HCT116 (cell line): ENCODE results near the gene SLC7A11. TPM values are rescaled to one million over a fixed set of nuclear protein-coding genes. Genes with fewer than 3 reads are reported as not detected.

Experiments
- ATAC-seq: fragments of 200-7000 bp; cut with Tn5 transposase; 2 replicates; pipeline ENCODE4 v1.9.1; 2020; ENCODE audit warnings: mild to moderate bottlenecking, moderate library complexity
- BruUV-seq: library from RNA; stranded (reverse); fragments of 400-500 nt; replicated peaks from 2 replicates; lab custom pipeline; 2021; lab: Mats Ljungman, UMichigan
- CTCF ChIA-PET: fragments of 300-600 bp; sonication (Branson Sonifier 250); formaldehyde crosslinking; loops from one replicate; lab custom pipeline; 2021; ENCODE audit warnings: antibody characterized with exemption; lab: Charles Lee
- POLR2A ChIA-PET: fragments of 300-600, 350-600 bp; sonication (Branson Sonifier 250); formaldehyde crosslinking; loops from one replicate; lab custom pipeline; 2021; ENCODE audit warnings: antibody characterized with exemption; lab: Charles Lee
- RAD21 ChIA-PET, 2 experiments: fragments of 300-600 bp; sonication (Branson Sonifier 250); formaldehyde crosslinking; loops; one replicate each; lab custom pipeline; 2023; ENCODE audit warnings: low total read pairs in 2 of 2; ENCODE audit not compliant: uncharacterized antibody in 2 of 2, unreplicated experiment in 2 of 2, low non-redundant PET in 1 of 2; lab: Charles Lee
- DNase-seq: peaks from one replicate; pipeline ENCODE4 v3.0.0-alpha.2; 2010; ENCODE audit warnings: low read depth, low spot score
- H2AFZ ChIP-seq: fragments of 200-600 bp; shearing (Covaris generic), sonication (generic); 2 replicates; pipeline ENCODE4 v1.6.1; 2017; ENCODE audit warnings: low read depth, mixed run types, mixed read lengths, antibody characterized with exemption, low read length; ENCODE audit not compliant: poor library complexity, severe bottlenecking
- H3K27ac ChIP-seq: 2 replicates; pipeline ENCODE4 v1.5.1; 2012; ENCODE audit warnings: low read depth, low read length
- H3K27me3 ChIP-seq: fragments of 200-600 bp; sonication (generic); 2 replicates; pipeline ENCODE4 v1.6.1; 2016; ENCODE audit warnings: mixed run types, low read length, mixed read lengths; ENCODE audit not compliant: insufficient read depth
- H3K36me3 ChIP-seq, 2 experiments: fragments of 200-500 bp in 1 of 2; fragments of 200-600 bp in 1 of 2; sonication (Bioruptor generic) in 1 of 2; sonication (generic) in 1 of 2; 2 replicates each; pipeline versions ENCODE4 v1.5.1 to v1.6.1; 2014 to 2016; ENCODE audit warnings: low read length in 2 of 2, inconsistent platforms in 1 of 2, mixed read lengths in 1 of 2, mixed run types in 1 of 2; ENCODE audit not compliant: insufficient read depth in 2 of 2, control insufficient read depth in 1 of 2
- H3K4me1 ChIP-seq, 2 experiments: fragments of 200-600 bp in 1 of 2; sonication (generic) in 1 of 2; 2 replicates each; pipeline versions ENCODE4 v1.5.1 to v1.6.1; 2012 to 2017; ENCODE audit warnings: low read length in 2 of 2, inconsistent platforms in 1 of 2, mild to moderate bottlenecking in 1 of 2, mixed read lengths in 1 of 2, mixed run types in 1 of 2, moderate library complexity in 1 of 2; ENCODE audit not compliant: insufficient read depth in 2 of 2, control insufficient read depth in 1 of 2
- H3K4me2 ChIP-seq: fragments of 200-600 bp; sonication (generic); 2 replicates; pipeline ENCODE4 v1.6.1; 2017; ENCODE audit warnings: mixed run types, low read length, mixed read lengths
- H3K4me3 ChIP-seq, 2 experiments: fragments of 200-600 bp in 1 of 2; sonication (generic) in 1 of 2; replicated peaks in 1 of 2; 2 replicates each; pipeline ENCODE4 v1.5.1; 2011 to 2016; ENCODE audit warnings: low read length in 2 of 2, control low read depth in 1 of 2, low read depth in 1 of 2, mild to moderate bottlenecking in 1 of 2, mixed read lengths in 1 of 2, mixed run types in 1 of 2
- H3K79me2 ChIP-seq: fragments of 200-600 bp; sonication (generic); 2 replicates; pipeline ENCODE4 v1.6.1; 2017; ENCODE audit warnings: mild to moderate bottlenecking, mixed run types, low read length, moderate library complexity, mixed read lengths; ENCODE audit not compliant: insufficient read depth
- H3K9ac ChIP-seq: fragments of 200-600 bp; sonication (generic); 2 replicates; pipeline ENCODE4 v1.6.1; 2016; ENCODE audit warnings: low read length, mixed read lengths
- H3K9me2 ChIP-seq: fragments of 200-600 bp; sonication (generic), shearing (Covaris generic); 2 replicates; pipeline ENCODE4 v1.6.1; 2017; ENCODE audit warnings: mixed run types, mild to moderate bottlenecking, moderate library complexity; ENCODE audit not compliant: insufficient read depth
- H3K9me3 ChIP-seq, 2 experiments: fragments of 200-500 bp in 1 of 2; fragments of 200-600 bp in 1 of 2; sonication (Bioruptor generic) in 1 of 2; sonication (generic) in 1 of 2; 2 replicates each; pipeline ENCODE4 v1.6.1; 2014 to 2017; ENCODE audit warnings: low read length in 2 of 2, mixed read lengths in 2 of 2, inconsistent platforms in 1 of 2, low read depth in 1 of 2, mild to moderate bottlenecking in 1 of 2, mixed run types in 1 of 2, moderate library complexity in 1 of 2; ENCODE audit not compliant: control insufficient read depth in 1 of 2, insufficient read depth in 1 of 2
- H4K20me1 ChIP-seq: fragments of 200-600 bp; sonication (generic), shearing (Covaris generic); 2 replicates; pipeline ENCODE4 v1.6.1; 2017; ENCODE audit warnings: mixed run types, mild to moderate bottlenecking, moderate library complexity; ENCODE audit not compliant: insufficient read depth
- CBX3 ChIP-seq: IDR thresholded peaks from 2 replicates; pipeline ENCODE4 v1.6.1; 2012; ENCODE audit warnings: low read depth
- EGR1 ChIP-seq: IDR thresholded peaks from 2 replicates; pipeline ENCODE4 v1.6.1; 2012; ENCODE audit warnings: low read depth
- ELF1 ChIP-seq: IDR thresholded peaks from 2 replicates; pipeline ENCODE4 v1.6.1; 2012; ENCODE audit warnings: low read depth, borderline replicate concordance
- EZH2 ChIP-seq: fragments of 200-600 bp; sonication (generic); IDR thresholded peaks from 2 replicates; pipeline ENCODE4 v1.6.1; 2017; ENCODE audit warnings: antibody characterized with exemption, mixed run types
- EZH2phosphoT487 ChIP-seq: fragments of 200-600 bp; IDR thresholded peaks from 2 replicates; pipeline ENCODE4 v1.6.1; 2018; ENCODE audit warnings: antibody characterized with exemption, borderline replicate concordance
- FOSL1 ChIP-seq: IDR thresholded peaks from 2 replicates; pipeline ENCODE4 v1.6.1; 2012; ENCODE audit warnings: low read depth
- POLR2AphosphoS5 ChIP-seq: IDR thresholded peaks from 2 replicates; pipeline ENCODE4 v1.6.1; 2011; ENCODE audit warnings: mild to moderate bottlenecking, low read depth, low read length, moderate library complexity
- RAD21 ChIP-seq: IDR thresholded peaks from 2 replicates; pipeline ENCODE4 v1.6.1; 2012; ENCODE audit warnings: low read depth, mild to moderate bottlenecking
- SP1 ChIP-seq: IDR thresholded peaks from 2 replicates; pipeline ENCODE4 v1.6.1; 2012; ENCODE audit warnings: low read depth
- SRF ChIP-seq: IDR thresholded peaks from 2 replicates; pipeline ENCODE4 v1.6.1; 2012; ENCODE audit warnings: low read depth
- YY1 ChIP-seq: IDR thresholded peaks from 2 replicates; pipeline ENCODE4 v1.6.1; 2011; ENCODE audit warnings: low read length, low read depth, moderate library complexity, mild to moderate bottlenecking; ENCODE audit not compliant: insufficient replicate concordance; ENCODE audit errors: extremely low read depth
- ZFX ChIP-seq: fragments of 450-650 bp; IDR thresholded peaks from 2 replicates; pipeline ENCODE4 v1.6.1; 2017
- ZNF274 ChIP-seq: fragments of 200-500 bp; sonication (Bioruptor generic); IDR thresholded peaks from 2 replicates; pipeline ENCODE4 v1.6.1; 2014; ENCODE audit warnings: mild to moderate bottlenecking, low read depth, low read length, inconsistent platforms
- intact Hi-C: fragments of 100-400 bp; cut with micrococcal nuclease; formaldehyde crosslinking; loops from 2 replicates; pipeline ENCODE4 v1.10.0; 2022
- total RNA-seq: library from RNA; stranded (reverse); gene quantifications from one replicate; pipeline ENCODE4 v1.2.1, GENCODE V29; 2021; ENCODE audit not compliant: unreplicated experiment
- TF ChIP-seq, protein P1 (sequence below), 3 experiments: fragments of 200-600 bp in 1 of 3; sonication (generic) in 1 of 3; IDR thresholded peaks in 2 of 3; conservative IDR thresholded peaks in 1 of 3; 2 replicates each; pipeline ENCODE4 v1.5.1; 2012 to 2017; ENCODE audit warnings: low read depth in 2 of 3, low read length in 2 of 3, antibody characterized with exemption in 1 of 3, borderline replicate concordance in 1 of 3, control low read depth in 1 of 3, mild to moderate bottlenecking in 1 of 3, mixed read lengths in 1 of 3, mixed run types in 1 of 3, moderate library complexity in 1 of 3; ENCODE audit not compliant: insufficient read depth in 1 of 3
- TF ChIP-seq, protein P2 (sequence below): IDR thresholded peaks from 2 replicates; pipeline ENCODE4 v1.6.1; 2012
- TF ChIP-seq, protein P3 (sequence below): IDR thresholded peaks from 2 replicates; pipeline ENCODE4 v1.6.1; 2011; ENCODE audit warnings: mild to moderate bottlenecking, low read length, moderate library complexity; ENCODE audit not compliant: insufficient replicate concordance; ENCODE audit errors: extremely low read depth

SLC7A11 gene
- total RNA-seq, 1 experiment from 2014 or later: 45.8 TPM

DNA sequence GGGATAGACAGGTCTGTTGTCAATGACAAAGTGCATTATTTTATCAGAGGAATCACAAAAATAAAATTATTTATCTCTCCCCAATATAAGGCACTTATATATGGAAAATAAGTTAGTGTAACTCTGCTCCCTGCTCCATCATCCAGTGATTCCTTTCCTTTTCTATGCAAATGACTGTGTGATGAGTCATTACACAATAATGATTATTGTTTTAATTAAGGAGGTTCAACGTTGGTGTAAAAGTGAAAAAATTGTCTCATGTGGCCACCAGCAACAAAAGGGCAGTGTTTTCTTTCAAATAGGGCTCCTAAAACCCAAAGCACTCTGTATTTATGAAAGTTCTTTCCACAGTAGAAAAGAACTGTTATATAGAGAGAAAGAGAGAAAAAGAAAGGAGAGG lies 16.7 kb downstream of the SLC7A11 start:
- no peak overlapping the region for H3K27ac ChIP-seq
- no peaks in the 10 kb centered on the region for H3K9me2 ChIP-seq
- intact Hi-C loops: no loop called here
- no peak overlapping the region for H3K4me3 ChIP-seq
- no peak overlapping the region for H2AFZ ChIP-seq
- peaks cover 0 to 6% of the 10 kb centered on the region in 2 experiments; a peak in 2 of 4 replicates for H3K4me1 ChIP-seq
- CTCF ChIA-PET: no interaction called here
- RAD21 ChIA-PET: no interaction called here
- no peak overlapping the region for H3K9ac ChIP-seq
- no TSS peak for BruUV-seq
- no peaks in the 10 kb centered on the region for H3K36me3 ChIP-seq
- POLR2A ChIA-PET: no interaction called here
- TF ChIP-seq POLR2AphosphoS5 (no peak), EZH2 (no peak), ZNF274 (no peak), YY1 (no peak)
- TF ChIP-seq, protein P1, sequence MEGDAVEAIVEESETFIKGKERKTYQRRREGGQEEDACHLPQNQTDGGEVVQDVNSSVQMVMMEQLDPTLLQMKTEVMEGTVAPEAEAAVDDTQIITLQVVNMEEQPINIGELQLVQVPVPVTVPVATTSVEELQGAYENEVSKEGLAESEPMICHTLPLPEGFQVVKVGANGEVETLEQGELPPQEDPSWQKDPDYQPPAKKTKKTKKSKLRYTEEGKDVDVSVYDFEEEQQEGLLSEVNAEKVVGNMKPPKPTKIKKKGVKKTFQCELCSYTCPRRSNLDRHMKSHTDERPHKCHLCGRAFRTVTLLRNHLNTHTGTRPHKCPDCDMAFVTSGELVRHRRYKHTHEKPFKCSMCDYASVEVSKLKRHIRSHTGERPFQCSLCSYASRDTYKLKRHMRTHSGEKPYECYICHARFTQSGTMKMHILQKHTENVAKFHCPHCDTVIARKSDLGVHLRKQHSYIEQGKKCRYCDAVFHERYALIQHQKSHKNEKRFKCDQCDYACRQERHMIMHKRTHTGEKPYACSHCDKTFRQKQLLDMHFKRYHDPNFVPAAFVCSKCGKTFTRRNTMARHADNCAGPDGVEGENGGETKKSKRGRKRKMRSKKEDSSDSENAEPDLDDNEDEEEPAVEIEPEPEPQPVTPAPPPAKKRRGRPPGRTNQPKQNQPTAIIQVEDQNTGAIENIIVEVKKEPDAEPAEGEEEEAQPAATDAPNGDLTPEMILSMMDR (IDR thresholded peaks at IDR 0.05 in 2 of 3, conservative IDR thresholded peaks at IDR 0.05 in 1 of 3; ENCODE audit: borderline replicate concordance in 1 of 3, insufficient read depth in 1 of 3, low read depth in 2 of 3, low read length in 2 of 3): no peak
- TF ChIP-seq, all 23 proteins: peak for 0
- H3K4me2 ChIP-seq: no peak overlapping the region
- ATAC-seq (no peak), DNase-seq (no peak)
- no peaks in the 10 kb centered on the region for H4K20me1 ChIP-seq
- no peaks in the 10 kb centered on the region for H3K79me2 ChIP-seq
- H3K9me3 ChIP-seq: no peaks in the 10 kb centered on the region
- H3K27me3 ChIP-seq: no peaks in the 10 kb centered on the region

DNA sequence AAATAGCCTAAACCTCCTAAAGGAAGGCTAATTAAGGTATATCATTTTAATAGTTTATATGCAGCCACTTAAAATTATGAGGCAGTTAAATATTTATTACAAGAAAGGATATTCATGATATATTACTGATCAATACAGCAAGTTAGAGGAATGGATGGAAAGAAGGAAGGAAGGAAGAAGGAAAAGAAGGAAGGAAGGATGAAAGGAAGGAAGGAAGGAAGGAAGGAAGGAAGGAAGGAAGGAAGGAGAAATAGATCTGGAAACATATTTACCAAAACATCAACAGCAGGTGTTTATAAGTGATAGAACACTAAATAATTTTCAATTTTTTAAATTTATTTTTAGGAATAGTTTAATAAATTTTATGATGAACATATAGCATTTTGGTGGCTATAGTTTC lies 17.5 kb downstream of the SLC7A11 start:
- CTCF ChIA-PET: no interaction called here

More for the DNA sequence above, 17.5 kb downstream of the SLC7A11 start:
- no peaks in the 10 kb centered on the region for H3K9me3 ChIP-seq
- H3K27me3 ChIP-seq: no peaks in the 10 kb centered on the region
- ATAC-seq (no peak), DNase-seq (no peak)
- BruUV-seq: no TSS peak
- RAD21 ChIA-PET: no interaction called here
- H4K20me1 ChIP-seq: no peaks in the 10 kb centered on the region
- TF ChIP-seq EGR1 (no peak), YY1 (no peak), ZNF274 (no peak), EZH2phosphoT487 (no peak), RAD21 (no peak), SP1 (no peak), SRF (no peak), FOSL1 (no peak), ELF1 (no peak), CBX3 (no peak), ZFX (no peak), EZH2 (no peak)
- TF ChIP-seq, protein P2, sequence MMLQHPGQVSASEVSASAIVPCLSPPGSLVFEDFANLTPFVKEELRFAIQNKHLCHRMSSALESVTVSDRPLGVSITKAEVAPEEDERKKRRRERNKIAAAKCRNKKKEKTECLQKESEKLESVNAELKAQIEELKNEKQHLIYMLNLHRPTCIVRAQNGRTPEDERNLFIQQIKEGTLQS: no peak
- TF ChIP-seq, protein P3, sequence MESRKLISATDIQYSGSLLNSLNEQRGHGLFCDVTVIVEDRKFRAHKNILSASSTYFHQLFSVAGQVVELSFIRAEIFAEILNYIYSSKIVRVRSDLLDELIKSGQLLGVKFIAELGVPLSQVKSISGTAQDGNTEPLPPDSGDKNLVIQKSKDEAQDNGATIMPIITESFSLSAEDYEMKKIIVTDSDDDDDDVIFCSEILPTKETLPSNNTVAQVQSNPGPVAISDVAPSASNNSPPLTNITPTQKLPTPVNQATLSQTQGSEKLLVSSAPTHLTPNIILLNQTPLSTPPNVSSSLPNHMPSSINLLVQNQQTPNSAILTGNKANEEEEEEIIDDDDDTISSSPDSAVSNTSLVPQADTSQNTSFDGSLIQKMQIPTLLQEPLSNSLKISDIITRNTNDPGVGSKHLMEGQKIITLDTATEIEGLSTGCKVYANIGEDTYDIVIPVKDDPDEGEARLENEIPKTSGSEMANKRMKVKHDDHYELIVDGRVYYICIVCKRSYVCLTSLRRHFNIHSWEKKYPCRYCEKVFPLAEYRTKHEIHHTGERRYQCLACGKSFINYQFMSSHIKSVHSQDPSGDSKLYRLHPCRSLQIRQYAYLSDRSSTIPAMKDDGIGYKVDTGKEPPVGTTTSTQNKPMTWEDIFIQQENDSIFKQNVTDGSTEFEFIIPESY: no peak
- H2AFZ ChIP-seq: no peak overlapping the region
- no peaks in the 10 kb centered on the region for H3K9me2 ChIP-seq
- POLR2A ChIA-PET: no interaction called here
- no peak overlapping the region for H3K4me3 ChIP-seq
- H3K79me2 ChIP-seq: no peaks in the 10 kb centered on the region
- no peak overlapping the region for H3K27ac ChIP-seq
- no peaks in the 10 kb centered on the region for H3K36me3 ChIP-seq
- no peak overlapping the region for H3K4me2 ChIP-seq
- no peak overlapping the region for H3K9ac ChIP-seq
- intact Hi-C loops: no loop called here
- peaks cover 0 to 6% of the 10 kb centered on the region in 2 experiments; a peak in 2 of 4 replicates for H3K4me1 ChIP-seq
